Activated CD4-positive, alpha-beta memory T cell treated with anti-CD3 and anti-CD28 coated beads for 36 hours (primary cell): Measurements from ENCODE around the gene DOCK8. TPM values are rescaled to one million over a fixed set of nuclear protein-coding genes. Genes with fewer than 3 reads are reported as not detected.

Source experiments
- CTCF ChIA-PET: fragments of 350-600 bp; sonication (Branson Sonifier 250); formaldehyde crosslinking; loops from one replicate; lab custom pipeline; 2021; ENCODE audit warnings: antibody characterized with exemption, inconsistent platforms; lab: Charles Lee
- POLR2A ChIA-PET: fragments of 350-600 bp; sonication (Branson Sonifier 250); formaldehyde crosslinking; loops from one replicate; lab custom pipeline; 2021; ENCODE audit warnings: antibody characterized with exemption; lab: Charles Lee
- DNase-seq: peaks from one replicate; pipeline ENCODE4 v3.0.0-alpha.2; 2020
- H3K27ac Mint-ChIP-seq: one replicate; pipeline ENCODE4 v1.8.0; 2021; ENCODE audit warnings: mixed read lengths
- H3K27me3 Mint-ChIP-seq: one replicate; pipeline ENCODE4 v1.8.0; 2021; ENCODE audit warnings: mixed read lengths
- H3K36me3 Mint-ChIP-seq: one replicate; pipeline ENCODE4 v1.8.0; 2021; ENCODE audit warnings: mixed read lengths
- H3K4me1 Mint-ChIP-seq: one replicate; pipeline ENCODE4 v1.8.0; 2021; ENCODE audit warnings: low read depth, mixed read lengths
- H3K4me3 Mint-ChIP-seq: one replicate; pipeline ENCODE4 v1.8.0; 2021; ENCODE audit warnings: mild to moderate bottlenecking, mixed read lengths
- H3K9me3 Mint-ChIP-seq: one replicate; pipeline ENCODE4 v1.8.0; 2021; ENCODE audit warnings: mixed read lengths
- intact Hi-C: fragments of 100-400 bp; cut with micrococcal nuclease; formaldehyde crosslinking; loops from one replicate; pipeline ENCODE4 v1.15.1; 2023
- total RNA-seq, 2 experiments: library from RNA; stranded (reverse); gene quantifications; one replicate each; pipeline ENCODE4 v1.2.3, GENCODE V29; 2021

The DOCK8 gene
- total RNA-seq, 2 experiments from 2014 or later = 140 to 141 TPM

- no peak overlapping the region for H3K27ac Mint-ChIP-seq
- CTCF ChIA-PET = no interaction called here
These were observed 224.5 kb downstream of the DOCK8 start for GRCh38 chr9:438961-439768.

GRCh38 chr9:441126-441525 lies 226.5 kb downstream of the DOCK8 start:
- intact Hi-C loops = loop anchor here (10.0 kb wide), 1 partner anchor 166 kb away; no protein-coding TSS in a partner anchor
- Mint-ChIP-seq H3K4me1 (peaks cover 5% of the 10 kb centered on the region), H3K27me3 (no peaks in the 10 kb centered on the region), H3K4me3 (no peak overlapping the region), H3K9me3 (no peaks in the 10 kb centered on the region), H3K27ac (no peak overlapping the region), H3K36me3 (peaks cover 56% of the 10 kb centered on the region)
- ChIA-PET CTCF (no interaction called here), POLR2A (no interaction called here)
- DNase-seq = no peak

More at GRCh38 chr9:438961-439768, 224.5 kb downstream of the DOCK8 start:
- POLR2A ChIA-PET = interaction anchor here (0.6 kb wide), 1 partner anchor 55 kb away, joined by 3 read pairs; no protein-coding TSS in a partner anchor
- Mint-ChIP-seq H3K9me3 (no peaks in the 10 kb centered on the region), H3K36me3 (peaks cover 55% of the 10 kb centered on the region), H3K4me1 (no peaks in the 10 kb centered on the region), H3K27me3 (no peaks in the 10 kb centered on the region), H3K4me3 (no peak overlapping the region)
- DNase-seq = no peak
- intact Hi-C loops = no loop called here

GRCh38 chr9:444528-444927 lies 229.9 kb downstream of the DOCK8 start:
- H3K4me3 Mint-ChIP-seq = no peak overlapping the region
- H3K36me3 Mint-ChIP-seq = peaks cover 49% of the 10 kb centered on the region
- ChIA-PET POLR2A (no interaction called here), CTCF (interaction anchor here (1.1 kb wide), 1 partner anchor 9 kb away, joined by 3 read pairs; no protein-coding TSS in a partner anchor)
- H3K9me3 Mint-ChIP-seq = no peaks in the 10 kb centered on the region
- peaks cover 27% of the 10 kb centered on the region for H3K4me1 Mint-ChIP-seq
- intact Hi-C loops = loop anchor here (10.0 kb wide), 1 partner anchor 170 kb away; no protein-coding TSS in a partner anchor
- DNase-seq = no peak
- H3K27ac Mint-ChIP-seq = no peak overlapping the region
- H3K27me3 Mint-ChIP-seq = no peaks in the 10 kb centered on the region

GRCh38 chr9:445033-445432 lies 230.4 kb downstream of the DOCK8 start:
- Mint-ChIP-seq H3K4me3 (no peak overlapping the region), H3K4me1 (peaks cover 27% of the 10 kb centered on the region), H3K9me3 (no peaks in the 10 kb centered on the region), H3K36me3 (peaks cover 53% of the 10 kb centered on the region), H3K27me3 (no peaks in the 10 kb centered on the region), H3K27ac (peak overlapping the region; percentile 20)
- DNase-seq = no peak
- CTCF ChIA-PET = no interaction called here
- POLR2A ChIA-PET = no interaction called here
- intact Hi-C loops = loop anchor here (10.0 kb wide), 1 partner anchor 170 kb away; no protein-coding TSS in a partner anchor

- H3K36me3 Mint-ChIP-seq = peaks cover 52% of the 10 kb centered on the region
- H3K27ac Mint-ChIP-seq = peak overlapping the region; percentile 47
- intact Hi-C loops = loop anchor here (2.0 to 10.0 kb wide), 2 partner anchors 69 to 171 kb away; no protein-coding TSS in a partner anchor
- H3K4me1 Mint-ChIP-seq = peaks cover 27% of the 10 kb centered on the region
- ChIA-PET CTCF (interaction anchor here (1.1 kb wide), 1 partner anchor 359 kb away, joined by 3 read pairs; no protein-coding TSS in a partner anchor), POLR2A (interaction anchor here (0.9 kb wide), 1 partner anchor 58 kb away, joined by 3 read pairs; the partner anchor contains the start of gene KANK1)
- no peak for DNase-seq
- no peak overlapping the region for H3K4me3 Mint-ChIP-seq
- H3K9me3 Mint-ChIP-seq = no peaks in the 10 kb centered on the region
- no peaks in the 10 kb centered on the region for H3K27me3 Mint-ChIP-seq
These were observed 231.5 kb downstream of the DOCK8 start for GRCh38 chr9:446074-446699.

GRCh38 chr9:447230-448025 lies 232.8 kb downstream of the DOCK8 start:
- intact Hi-C loops = loop anchor here (1.0 to 10.0 kb wide), 3 partner anchors 23 to 173 kb away; no protein-coding TSS in a partner anchor
- Mint-ChIP-seq H3K27me3 (no peaks in the 10 kb centered on the region), H3K4me3 (no peak overlapping the region), H3K9me3 (no peaks in the 10 kb centered on the region), H3K36me3 (peaks cover 47% of the 10 kb centered on the region), H3K4me1 (peaks cover 27% of the 10 kb centered on the region), H3K27ac (peak overlapping the region; percentile 78)
- ChIA-PET CTCF (interaction anchor here (1.0 to 1.5 kb wide), 3 partner anchors 21 to 315 kb away, joined by 3 read pairs; no protein-coding TSS in a partner anchor), POLR2A (interaction anchor here (0.9 kb wide), 1 partner anchor 57 kb away, joined by 3 read pairs; the partner anchor contains the start of gene KANK1)
- DNase-seq = peak; percentile 83

GRCh38 chr9:450057-450456 lies 235.4 kb downstream of the DOCK8 start:
- Mint-ChIP-seq H3K27ac (no peak overlapping the region), H3K27me3 (no peaks in the 10 kb centered on the region), H3K4me1 (peaks cover 23% of the 10 kb centered on the region), H3K9me3 (no peaks in the 10 kb centered on the region), H3K4me3 (no peak overlapping the region), H3K36me3 (peaks cover 48% of the 10 kb centered on the region)
- CTCF ChIA-PET = no interaction called here
- no peak for DNase-seq
- intact Hi-C loops = no loop called here
- POLR2A ChIA-PET = no interaction called here

GRCh38 chr9:450561-450960 lies 235.9 kb downstream of the DOCK8 start:
- CTCF ChIA-PET = interaction anchor here (0.6 kb wide), 1 partner anchor 23 kb away, joined by 3 read pairs; no protein-coding TSS in a partner anchor
- H3K27ac Mint-ChIP-seq = no peak overlapping the region

GRCh38 chr9:453832-454231 lies 239.2 kb downstream of the DOCK8 start:
- Mint-ChIP-seq H3K27me3 (no peaks in the 10 kb centered on the region), H3K27ac (no peak overlapping the region)

More at GRCh38 chr9:450561-450960, 235.9 kb downstream of the DOCK8 start:
- H3K36me3 Mint-ChIP-seq = peaks cover 43% of the 10 kb centered on the region
- no peak for DNase-seq
- H3K27me3 Mint-ChIP-seq = no peaks in the 10 kb centered on the region
- no peak overlapping the region for H3K4me3 Mint-ChIP-seq
- intact Hi-C loops = no loop called here
- POLR2A ChIA-PET = no interaction called here
- no peaks in the 10 kb centered on the region for H3K9me3 Mint-ChIP-seq
- H3K4me1 Mint-ChIP-seq = peaks cover 23% of the 10 kb centered on the region

GRCh38 chr9:456365-456764 lies 241.7 kb downstream of the DOCK8 start:
- ChIA-PET POLR2A (interaction anchor here (1.2 kb wide), 1 partner anchor 14 kb away, joined by 3 read pairs; no protein-coding TSS in a partner anchor), CTCF (no interaction called here)
- no peaks in the 10 kb centered on the region for H3K27me3 Mint-ChIP-seq
- peaks cover 34% of the 10 kb centered on the region for H3K36me3 Mint-ChIP-seq
- DNase-seq = no peak
- intact Hi-C loops = no loop called here
- no peak overlapping the region for H3K4me3 Mint-ChIP-seq
- H3K4me1 Mint-ChIP-seq = peaks cover 4% of the 10 kb centered on the region
- no peaks in the 10 kb centered on the region for H3K9me3 Mint-ChIP-seq
- no peak overlapping the region for H3K27ac Mint-ChIP-seq

More at GRCh38 chr9:453832-454231, 239.2 kb downstream of the DOCK8 start:
- intact Hi-C loops = no loop called here
- Mint-ChIP-seq H3K36me3 (peaks cover 48% of the 10 kb centered on the region), H3K9me3 (no peaks in the 10 kb centered on the region), H3K4me3 (no peak overlapping the region), H3K4me1 (no peaks in the 10 kb centered on the region)
- ChIA-PET POLR2A (no interaction called here), CTCF (no interaction called here)
- DNase-seq = no peak

GRCh38 chr9:458590-458989 lies 243.9 kb downstream of the DOCK8 start:
- ChIA-PET CTCF (no interaction called here), POLR2A (no interaction called here)
- Mint-ChIP-seq H3K36me3 (peaks cover 34% of the 10 kb centered on the region), H3K4me3 (no peak overlapping the region), H3K9me3 (no peaks in the 10 kb centered on the region), H3K27me3 (no peaks in the 10 kb centered on the region), H3K27ac (peak overlapping the region; percentile 53), H3K4me1 (peaks cover 4% of the 10 kb centered on the region)
- intact Hi-C loops = no loop called here
- no peak for DNase-seq
